CD8-positive, alpha-beta memory T cell (primary cell): Measurements from ENCODE around the gene MAPK8IP1. TPM values are rescaled to one million over a fixed set of nuclear protein-coding genes. Genes with fewer than 3 reads are reported as not detected.

Experiments
- polyA plus RNA-seq: library from polyadenylated mRNA; unstranded; fragments of 300-500 nt; fragmentation: Illumina TruSeq; gene quantifications from one replicate; pipeline ENCODE4 v1.2.3, GENCODE V29; 2021
- total RNA-seq, 2 experiments: library from RNA; stranded (reverse); gene quantifications; one replicate each; pipeline ENCODE4 v1.2.3, GENCODE V29; 2021

MAPK8IP1 gene
- total and polyA plus RNA-seq, 3 experiments from 2014 or later = 0.23 to 1.1 (median 0.98) TPM

Other genes with a start within 250 kb of the MAPK8IP1 start
- gene CHST1, start 220.0 kb upstream of the MAPK8IP1 start, total RNA-seq = under 1 TPM; 0.80 to 0.94 TPM
- not detected for gene CHST1, start 220.0 kb upstream of the MAPK8IP1 start, polyA plus RNA-seq
- gene SLC35C1, start 80.5 kb upstream of the MAPK8IP1 start, total RNA-seq = 10 to 100 TPM; 17.7 to 18.1 TPM
- 22.4 TPM for gene SLC35C1, start 80.5 kb upstream of the MAPK8IP1 start, polyA plus RNA-seq
- gene CRY2, start 38.2 kb upstream of the MAPK8IP1 start, total RNA-seq = 10 to 100 TPM; 16.6 to 17.8 TPM
- 27.1 TPM for gene CRY2, start 38.2 kb upstream of the MAPK8IP1 start, polyA plus RNA-seq
- gene FREY1, start 21.6 kb downstream of the MAPK8IP1 start, total RNA-seq = 1 to 10 TPM; 1.1 to 2.0 TPM
- 0.43 TPM for gene FREY1, start 21.6 kb downstream of the MAPK8IP1 start, polyA plus RNA-seq
- 10 to 100 TPM; 35.1 to 43.2 TPM for gene PEX16, start 32.2 kb downstream of the MAPK8IP1 start, total RNA-seq
- gene PEX16, start 32.2 kb downstream of the MAPK8IP1 start, polyA plus RNA-seq = 63.4 TPM
- gene LARGE2, start 37.0 kb downstream of the MAPK8IP1 start, total RNA-seq = 1 to 10 TPM; 2.6 to 3.2 TPM
- 14.4 TPM for gene LARGE2, start 37.0 kb downstream of the MAPK8IP1 start, polyA plus RNA-seq
- gene PHF21A, start 235.8 kb downstream of the MAPK8IP1 start, total RNA-seq = 10 to 100 TPM; 30.5 to 33.5 TPM
- 14.1 TPM for gene PHF21A, start 235.8 kb downstream of the MAPK8IP1 start, polyA plus RNA-seq